IMR-90 (cell line): Measurements from ENCODE around the gene ORM1. TPM values are rescaled to one million over a fixed set of nuclear protein-coding genes. Genes with fewer than 3 reads are reported as not detected.

Experiments used
- ATAC-seq: fragments of 200-7000 bp; cut with Tn5 transposase; 2 replicates; pipeline ENCODE4 v1.9.1; 2020; ENCODE audit warnings: low read depth, mild to moderate bottlenecking, moderate library complexity
- BruUV-seq: library from RNA; stranded (reverse); fragments of 400-500 nt; replicated peaks from 2 replicates; lab custom pipeline; 2021; lab: Mats Ljungman, UMichigan
- CTCF ChIA-PET: fragments of 300-600 bp; formaldehyde crosslinking; extraction: SDS; loops from one replicate; lab custom pipeline; 2021; ENCODE audit warnings: antibody characterized with exemption; lab: Yijun Ruan, JAX
- POLR2A ChIA-PET: fragments of 300-600 bp; sonication (Branson Sonifier 250); formaldehyde crosslinking; loops from one replicate; lab custom pipeline; 2022; ENCODE audit warnings: antibody characterized with exemption; ENCODE audit not compliant: unreplicated experiment; lab: Charles Lee
- DNase-seq: peaks from one replicate; pipeline ENCODE4 v3.0.0; 2013
- H2AFZ ChIP-seq: replicated peaks from 2 replicates; pipeline ENCODE3; 2013; ENCODE audit warnings: low read length, mild to moderate bottlenecking; ENCODE audit not compliant: poor library complexity
- H2AK5ac ChIP-seq: 2 replicates; pipeline ENCODE4 v1.6.1; 2013; ENCODE audit warnings: low read depth, low read length, inconsistent platforms
- H2AK9ac ChIP-seq: replicated peaks from 2 replicates; pipeline ENCODE3; 2013; ENCODE audit warnings: mild to moderate bottlenecking, low read depth, low read length, moderate library complexity; ENCODE audit not compliant: poor library complexity
- H2BK120ac ChIP-seq: 2 replicates; pipeline ENCODE4 v1.6.1; 2013; ENCODE audit warnings: low read depth, low read length, inconsistent platforms
- H2BK15ac ChIP-seq: 3 replicates; pipeline ENCODE4 v1.6.1; 2013; ENCODE audit warnings: low read depth, low read length, inconsistent platforms
- H2BK20ac ChIP-seq: 2 replicates; pipeline ENCODE4 v1.6.1; 2013; ENCODE audit warnings: low read depth, mild to moderate bottlenecking, inconsistent platforms, low read length, moderate library complexity
- H2BK5ac ChIP-seq: 2 replicates; pipeline ENCODE4 v1.6.1; 2013; ENCODE audit warnings: mild to moderate bottlenecking, low read depth, low read length, inconsistent platforms; ENCODE audit not compliant: poor library complexity, severe bottlenecking
- H3K14ac ChIP-seq: replicated peaks from 2 replicates; pipeline ENCODE4 v1.6.1; 2013; ENCODE audit warnings: low read depth, low read length, inconsistent platforms
- H3K18ac ChIP-seq: 2 replicates; pipeline ENCODE4 v1.6.1; 2013; ENCODE audit warnings: low read depth, low read length, control low read depth
- H3K23ac ChIP-seq: 2 replicates; pipeline ENCODE4 v1.6.1; 2013; ENCODE audit warnings: low read depth, low read length, inconsistent platforms
- H3K27ac ChIP-seq: 2 replicates; pipeline ENCODE4 v1.5.1; 2013; ENCODE audit warnings: mild to moderate bottlenecking, control low read depth, low read length; ENCODE audit not compliant: insufficient read depth
- H3K27me3 ChIP-seq: 2 replicates; pipeline ENCODE4 v1.6.1; 2013; ENCODE audit warnings: low read length; ENCODE audit not compliant: control insufficient read depth, insufficient read depth
- H3K36me3 ChIP-seq: 2 replicates; pipeline ENCODE4 v1.6.1; 2013; ENCODE audit warnings: low read length, mixed read lengths; ENCODE audit not compliant: control insufficient read depth, insufficient read depth
- H3K4ac ChIP-seq: 2 replicates; pipeline ENCODE4 v1.6.1; 2013; ENCODE audit warnings: low read depth, low read length, inconsistent platforms
- H3K4me1 ChIP-seq: 2 replicates; pipeline ENCODE4 v1.6.1; 2013; ENCODE audit warnings: low read length, mixed read lengths; ENCODE audit not compliant: control insufficient read depth, insufficient read depth
- H3K4me2 ChIP-seq: 2 replicates; pipeline ENCODE4 v1.6.1; 2013; ENCODE audit warnings: low read depth, mild to moderate bottlenecking, control low read depth, low read length, moderate library complexity
- H3K4me3 ChIP-seq: 2 replicates; pipeline ENCODE4 v1.5.1; 2013; ENCODE audit warnings: low read depth, mild to moderate bottlenecking, control low read depth, low read length, moderate library complexity; ENCODE audit not compliant: insufficient read depth
- H3K56ac ChIP-seq: 2 replicates; pipeline ENCODE4 v1.6.1; 2013; ENCODE audit warnings: low read length, inconsistent platforms; ENCODE audit not compliant: insufficient read depth; ENCODE audit errors: extremely low read depth
- H3K79me1 ChIP-seq, 2 experiments: 2 replicates each; pipeline ENCODE4 v1.6.1; 2013; ENCODE audit warnings: low read length in 2 of 2, inconsistent platforms in 1 of 2, low read depth in 1 of 2
- H3K9ac ChIP-seq: 2 replicates; pipeline ENCODE4 v1.6.1; 2013; ENCODE audit warnings: low read depth, low read length, control low read depth
- H3K9me1 ChIP-seq: 2 replicates; pipeline ENCODE4 v1.6.1; 2013; ENCODE audit warnings: low read length, inconsistent platforms; ENCODE audit not compliant: insufficient read depth
- H3K9me3 ChIP-seq: 2 replicates; pipeline ENCODE4 v1.6.1; 2013; ENCODE audit warnings: low read length; ENCODE audit not compliant: control insufficient read depth, insufficient read depth
- H4K20me1 ChIP-seq: 2 replicates; pipeline ENCODE4 v1.6.1; 2013; ENCODE audit warnings: low read length, inconsistent platforms; ENCODE audit not compliant: insufficient read depth
- H4K5ac ChIP-seq: 2 replicates; pipeline ENCODE4 v1.6.1; 2013; ENCODE audit warnings: mild to moderate bottlenecking, low read depth, low read length, control low read depth
- H4K8ac ChIP-seq, 2 experiments: 2 replicates each; pipeline ENCODE4 v1.6.1; 2013; ENCODE audit warnings: low read depth in 2 of 2, low read length in 2 of 2, control low read depth in 1 of 2, inconsistent platforms in 1 of 2
- H4K91ac ChIP-seq: 2 replicates; pipeline ENCODE4 v1.6.1; 2013; ENCODE audit warnings: low read depth, low read length, inconsistent platforms; ENCODE audit not compliant: insufficient read depth
- CEBPB ChIP-seq: IDR thresholded peaks from 2 replicates; pipeline ENCODE4 v1.6.1; 2012; ENCODE audit warnings: low read depth, low read length, improper control_type of control experiment
- RAD21 ChIP-seq: IDR thresholded peaks from 2 replicates; pipeline ENCODE4 v1.6.1; 2012; ENCODE audit warnings: low read length, improper control_type of control experiment
- RFX5 ChIP-seq: IDR thresholded peaks from 2 replicates; pipeline ENCODE4 v1.8.0; 2012; ENCODE audit warnings: low read depth, mild to moderate bottlenecking, low read length, moderate library complexity
- WGBS, 2 experiments: methylation state at CpG; one replicate each; pipeline versions ENCODE4 v1.1.5 to v1.1.7; 2013; ENCODE audit warnings: missing lambda C conversion rate in 2 of 2; ENCODE audit not compliant: insufficient read length in 1 of 2; ENCODE audit errors: extremely low coverage in 2 of 2; 5-methylcytosine and 5-hydroxymethylcytosine counted together
- dilution Hi-C: fragments of 300-500 bp; cut with HindIII; formaldehyde crosslinking; loops from one replicate; pipeline ENCODE4 v1.14.3; 2018; ENCODE audit warnings: low sequenced_read_pairs; ENCODE audit not compliant: unreplicated experiment
- in situ Hi-C: fragments of 300-500 bp; cut with MboI; formaldehyde crosslinking; loops from 3 replicates; pipeline ENCODE4 v1.14.3; 2019; ENCODE audit warnings: low sequenced_read_pairs, inconsistent platforms, mixed read lengths
- intact Hi-C: fragments of 100-400 bp; cut with micrococcal nuclease; formaldehyde crosslinking; loops from 2 replicates; pipeline ENCODE4 v1.10.0; 2022
- polyA plus RNA-seq, 3 experiments: library from polyadenylated mRNA; depleted of rRNA; stranded (reverse); fragments of >200 nt; gene quantifications; 2 replicates each; pipeline ENCODE4 v1.2.3, GENCODE V29; 2012; ENCODE audit warnings: low replicate concordance in 1 of 3
- total RNA-seq: library from RNA; depleted of rRNA; stranded (reverse); fragments of >200 nt; gene quantifications from 2 replicates; pipeline ENCODE4 v1.2.3, GENCODE V29; 2012

ORM1 gene
- total and polyA plus RNA-seq, 2 of the 4 experiments (the other 2 are of a cell fraction), result 0.18 TPM; not detected in 1

DNA sequence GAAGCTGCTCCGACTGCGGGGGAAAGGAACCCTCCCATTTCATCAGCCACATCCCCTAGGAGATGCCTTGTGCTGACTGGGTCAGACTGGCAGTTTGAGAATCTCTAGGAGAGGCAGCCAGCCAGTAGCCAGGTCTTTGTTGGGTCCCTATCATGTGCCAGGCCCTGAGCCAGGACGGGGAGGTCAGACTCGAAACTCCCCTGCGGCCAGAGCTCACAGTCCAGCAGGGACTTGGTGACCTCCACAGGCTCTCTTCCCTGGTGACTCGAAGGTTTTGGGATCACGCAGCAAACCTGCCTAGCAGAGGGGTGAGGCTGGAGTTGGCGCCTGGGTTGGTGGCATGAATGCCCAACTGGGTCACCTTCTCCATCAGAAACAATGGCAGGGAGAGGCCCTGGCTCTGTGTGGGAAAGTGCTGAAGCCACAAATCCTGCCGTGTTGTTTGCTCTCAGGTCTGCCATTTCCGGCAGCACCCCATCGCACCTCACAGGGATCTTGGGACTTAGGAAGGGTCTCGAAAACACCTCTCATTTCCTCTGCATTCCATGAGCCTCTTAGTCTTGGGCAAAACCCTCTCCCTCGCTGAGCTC, 14.4 kb upstream of the ORM1 start:
- H3K4me1 ChIP-seq, result peaks cover 5% of the 10 kb centered on the region; the same call in 1 of the 2 replicates
- no peak overlapping the region for H2BK5ac ChIP-seq
- no peak overlapping the region for H2AK5ac ChIP-seq
- no peaks in the 10 kb centered on the region for H4K20me1 ChIP-seq
- H3K9me3 ChIP-seq, result no peaks in the 10 kb centered on the region
- no peak overlapping the region for H2BK120ac ChIP-seq
- no peak overlapping the region for H3K9ac ChIP-seq
- H3K14ac ChIP-seq, result no peak overlapping the region
- 100% methylated on average over 1 of the region's 13 CpGs; no CpG with 5 or more reads in 1 of the 2 experiments for WGBS, 2 experiments
- ChIA-PET CTCF (no interaction called here), POLR2A (no interaction called here)
- dilution Hi-C loops, result no loop called here
- peaks cover 15% of the 10 kb centered on the region for H3K36me3 ChIP-seq
- intact Hi-C loops, result no loop called here
- BruUV-seq, result no TSS peak
- TF ChIP-seq CEBPB (no peak), RAD21 (no peak), RFX5 (no peak)
- H3K23ac ChIP-seq, result no peak overlapping the region
- no peak for DNase-seq
- in situ Hi-C loops, result no loop called here
- no peak overlapping the region for H3K56ac ChIP-seq
- H4K8ac ChIP-seq, result no peak overlapping the region
- no peak overlapping the region for H2BK15ac ChIP-seq
- H3K27me3 ChIP-seq, result no peaks in the 10 kb centered on the region
- no peak overlapping the region for H3K4me2 ChIP-seq
- H3K18ac ChIP-seq, result no peak overlapping the region
- H2AK9ac ChIP-seq, result no peak overlapping the region
- no peak overlapping the region for H2AFZ ChIP-seq
- H3K4me3 ChIP-seq, result no peak overlapping the region
- no peak for ATAC-seq
- no peaks in the 10 kb centered on the region for H3K79me1 ChIP-seq
- H2BK20ac ChIP-seq, result no peak overlapping the region
- no peak overlapping the region for H3K4ac ChIP-seq
- no peak overlapping the region for H4K91ac ChIP-seq
- no peak overlapping the region for H4K5ac ChIP-seq
- 0 out of 2 replicates have a peak, but pooled peaks cover 4% of the 10 kb centered on the region for H3K9me1 ChIP-seq
- no peak overlapping the region for H3K27ac ChIP-seq
